GM21390 (cell line): ENCODE data around the gene SERPINH1.
"Not testable (repeated sequence)": the region's sequence is repeated elsewhere in the genome, so short reads cannot be mapped to it uniquely, and the experiment has no call there.

ENCODE experiments used
- ATAC-seq: cut with Tn5 transposase; IDR thresholded peaks from one replicate; pipeline ENCODE4 v1.9.1; 2021; ENCODE audit not compliant: unreplicated experiment

Gene SERPINH1

DNA sequence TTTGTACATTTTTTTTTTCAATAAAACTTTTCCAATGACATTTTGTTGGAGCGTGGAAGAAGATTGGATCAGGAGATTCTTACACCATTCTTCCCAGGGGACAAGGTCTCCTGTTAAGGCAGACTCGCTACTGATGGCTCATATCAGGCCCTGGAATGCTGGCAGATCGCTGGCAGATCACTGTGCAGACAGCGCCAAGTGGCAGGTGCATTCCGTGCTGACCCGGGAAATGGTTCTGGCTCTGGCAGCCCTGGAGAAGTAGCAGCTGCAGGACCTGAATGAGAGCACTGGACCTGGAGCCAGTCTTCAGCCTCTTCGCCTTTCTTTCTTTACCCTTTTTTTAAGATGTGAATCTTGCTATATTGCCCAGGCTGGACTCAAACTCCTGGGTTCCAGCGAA, 10.7 kb downstream of the SERPINH1 start:
- no peak for ATAC-seq

DNA sequence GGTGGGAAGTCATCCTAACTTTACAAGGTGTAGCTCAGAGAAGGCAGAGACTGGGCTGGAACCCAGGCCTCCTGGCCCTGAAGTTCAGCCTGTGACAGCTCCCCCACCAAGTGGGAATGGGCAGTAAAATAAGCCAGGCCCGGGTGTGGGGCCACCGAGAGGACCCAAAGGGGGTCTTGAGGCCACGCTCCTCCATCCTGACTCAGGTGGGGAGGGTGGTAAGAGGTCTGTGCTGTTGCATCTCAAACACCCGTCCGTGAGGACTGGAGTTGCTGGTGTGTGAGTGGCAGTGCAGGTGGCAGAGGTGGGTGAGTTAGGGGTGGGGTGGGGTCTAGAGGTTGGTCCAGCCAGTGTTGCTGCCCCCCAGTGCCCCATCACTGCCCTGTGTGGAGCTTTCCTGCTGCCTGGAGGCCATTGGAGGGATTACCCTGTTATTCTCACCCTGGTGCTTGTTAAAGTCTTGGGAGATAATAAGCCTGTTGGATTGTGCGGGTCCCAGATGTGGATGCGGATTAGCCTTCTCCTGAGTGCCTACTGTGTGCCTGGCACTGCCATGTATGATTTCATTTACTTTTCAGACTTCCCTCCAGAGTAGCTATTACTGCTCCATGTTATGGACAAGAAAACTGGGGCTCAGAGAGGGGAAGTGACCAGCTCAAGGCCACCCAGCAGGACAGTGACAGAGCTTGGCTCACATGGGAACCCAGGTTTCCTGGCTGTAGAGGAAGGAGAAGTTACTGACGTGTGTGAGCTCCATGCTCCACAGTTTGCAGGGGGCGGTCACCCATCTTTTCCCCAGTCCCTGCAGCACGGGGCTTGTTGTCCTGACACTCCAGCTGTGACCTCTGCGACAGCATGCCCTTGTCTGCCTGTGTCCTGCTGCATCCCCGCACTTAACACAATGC, 12.9 kb downstream of the SERPINH1 start:
- no peak for ATAC-seq

DNA sequence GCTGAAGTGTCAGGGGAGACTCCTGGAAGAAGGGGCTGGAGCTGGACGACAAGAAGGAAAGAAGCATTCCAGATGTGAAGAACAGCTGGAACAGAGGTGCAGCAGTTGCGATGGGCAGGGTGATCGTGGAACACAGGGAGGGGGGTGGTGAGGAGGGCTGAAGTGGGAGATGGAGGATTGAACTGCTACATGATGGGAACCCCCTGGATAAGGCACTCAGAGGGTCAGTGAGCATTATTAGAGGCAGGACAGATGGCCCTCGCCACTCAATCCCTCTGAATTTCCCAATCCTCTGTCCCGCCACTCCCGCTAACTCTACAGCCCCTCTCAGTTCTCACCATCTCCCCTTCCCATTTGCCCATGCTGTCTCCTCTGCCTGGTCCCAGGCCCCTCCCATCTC, 14.0 kb downstream of the SERPINH1 start:
- ATAC-seq, result no peak

DNA sequence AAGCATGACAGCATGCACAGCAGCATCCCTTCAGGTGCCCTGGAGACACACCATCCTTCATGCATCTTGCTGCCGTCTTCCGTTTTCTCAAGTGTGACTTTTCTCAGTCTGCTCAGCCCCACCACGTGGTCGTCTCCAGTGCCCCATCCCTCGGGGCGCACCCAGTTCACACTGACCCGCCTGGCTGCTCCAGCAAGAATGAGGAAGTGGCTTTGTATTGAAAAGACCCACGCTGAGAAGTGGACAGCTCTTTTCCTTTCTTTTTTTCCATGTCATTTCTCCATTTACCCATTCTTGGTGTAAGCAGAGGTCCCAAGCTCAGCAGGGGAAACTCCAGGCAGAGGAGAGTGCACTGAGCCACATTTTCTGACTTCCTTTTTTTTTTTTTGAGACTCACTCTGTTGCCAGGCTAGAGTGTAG, 14.5 kb downstream of the SERPINH1 start:
- no peak for ATAC-seq

DNA sequence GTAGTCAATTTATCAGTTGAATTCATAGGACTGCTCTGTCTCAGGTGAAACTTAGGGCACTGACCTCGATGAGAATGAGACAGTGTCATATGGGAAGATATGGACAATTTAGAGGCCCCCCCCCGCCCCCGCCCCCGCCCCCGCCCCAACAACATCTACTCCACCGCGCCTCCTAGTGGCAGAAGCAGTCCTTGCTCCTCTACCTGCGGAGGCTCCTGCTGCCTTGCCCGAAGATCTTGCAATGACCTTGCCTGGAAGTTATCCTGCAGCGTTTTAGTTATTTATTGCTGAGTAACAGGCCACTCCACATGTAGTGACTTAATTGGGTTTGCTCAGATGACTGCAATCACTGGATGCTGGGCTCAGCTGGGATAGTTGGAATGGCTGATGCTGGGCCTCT, 15.2 kb downstream of the SERPINH1 start:
- ATAC-seq, result no peak

DNA sequence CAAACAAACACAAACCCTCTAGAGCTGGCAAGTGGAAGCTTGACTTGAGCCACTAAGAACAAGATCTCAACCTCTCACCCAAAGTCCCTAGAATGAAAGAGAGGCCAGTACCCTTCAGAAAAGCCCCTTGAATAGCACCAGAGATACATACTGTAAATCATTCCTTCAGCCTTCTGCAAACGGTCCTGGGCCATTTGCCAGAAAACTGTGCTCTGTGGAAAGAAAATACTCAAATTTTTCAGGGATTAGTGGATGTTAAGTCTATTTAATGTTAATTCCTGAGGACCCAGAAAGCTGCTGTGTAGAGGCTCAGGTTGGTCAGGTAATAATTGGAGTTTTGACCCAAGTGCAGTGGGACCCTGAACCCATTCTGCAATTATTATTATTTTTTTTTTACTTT, 16.9 kb downstream of the SERPINH1 start:
- no peak for ATAC-seq

DNA sequence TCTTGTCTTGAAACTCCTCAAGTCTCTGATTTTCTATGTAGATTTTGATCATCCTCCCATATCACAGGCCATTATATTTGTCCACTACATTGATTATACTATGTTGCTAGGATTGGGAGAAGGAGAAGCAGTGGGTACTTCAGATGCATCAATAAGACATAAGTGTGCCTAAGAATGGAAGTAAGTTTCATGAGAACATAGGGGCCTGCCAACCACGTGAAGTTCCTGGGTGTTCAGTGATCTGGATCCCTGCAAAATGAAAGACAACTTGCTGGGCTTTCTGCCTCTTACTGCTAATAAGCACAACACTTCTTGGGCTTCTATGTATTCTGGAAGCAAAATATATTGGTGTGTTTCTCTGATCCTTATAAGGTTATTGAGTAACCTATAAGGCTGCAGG, 17.8 kb downstream of the SERPINH1 start:
- no peak for ATAC-seq

DNA sequence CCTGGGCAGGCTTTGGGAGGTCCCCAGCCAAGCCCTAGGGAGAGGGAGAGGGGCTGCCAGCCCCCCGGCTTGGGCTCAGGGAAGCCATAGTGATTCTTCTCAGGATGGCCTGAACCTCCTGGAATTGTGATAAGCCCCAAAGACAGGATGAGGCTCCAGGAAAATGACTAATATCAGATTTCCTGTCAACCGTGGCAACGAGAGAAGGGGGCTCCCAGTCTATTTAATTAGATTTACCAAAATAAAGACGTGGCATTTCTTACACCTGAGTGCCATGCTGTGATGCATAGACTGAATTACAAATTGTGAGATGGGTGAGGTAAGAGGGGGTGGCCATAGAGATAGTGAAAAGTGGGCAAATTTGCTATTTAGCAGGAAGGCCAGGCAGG, 20.4 kb downstream of the SERPINH1 start:
- no peak for ATAC-seq

DNA sequence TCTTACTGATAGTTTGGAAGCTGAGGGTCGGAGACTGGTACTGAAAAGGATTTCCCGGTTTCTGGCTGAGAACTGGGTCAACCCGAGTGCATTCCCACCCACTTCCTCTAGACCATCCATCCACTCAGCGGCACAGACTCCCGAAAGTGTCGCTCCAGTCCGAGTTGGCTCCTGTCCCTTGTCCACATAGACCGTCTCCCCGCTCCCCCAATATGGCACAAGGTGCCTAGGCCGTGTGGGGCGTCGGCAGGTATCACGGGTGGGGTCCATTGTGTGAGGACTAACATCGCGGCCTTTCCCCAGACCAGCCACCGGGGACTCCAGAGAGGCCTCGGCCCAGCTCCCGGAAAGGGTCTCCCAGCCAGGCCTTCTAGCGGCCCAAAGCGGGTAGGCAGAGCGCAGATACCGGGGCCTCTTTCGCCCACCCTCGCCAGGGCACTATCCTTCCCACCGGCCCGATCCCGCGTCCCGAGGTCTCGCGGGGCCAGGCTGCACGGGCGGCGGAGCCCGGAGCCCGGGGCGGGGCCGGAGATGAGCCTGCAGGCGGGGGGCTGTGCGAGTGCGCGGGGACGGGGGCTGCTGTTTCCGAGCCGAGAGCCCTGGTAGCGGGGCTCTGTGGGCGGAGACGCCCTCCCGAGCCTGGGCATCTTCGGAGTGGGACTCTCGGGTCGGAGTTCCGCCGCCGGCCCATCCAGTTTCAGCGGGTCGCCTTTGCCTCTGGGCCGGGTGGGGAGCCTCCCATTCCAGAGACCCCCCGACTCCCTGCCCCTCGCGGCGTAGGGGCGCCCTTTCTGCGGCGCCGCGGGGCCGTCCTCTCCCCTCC, 21.1 kb downstream of the SERPINH1 start:
- ATAC-seq, result peak; percentile 88

DNA sequence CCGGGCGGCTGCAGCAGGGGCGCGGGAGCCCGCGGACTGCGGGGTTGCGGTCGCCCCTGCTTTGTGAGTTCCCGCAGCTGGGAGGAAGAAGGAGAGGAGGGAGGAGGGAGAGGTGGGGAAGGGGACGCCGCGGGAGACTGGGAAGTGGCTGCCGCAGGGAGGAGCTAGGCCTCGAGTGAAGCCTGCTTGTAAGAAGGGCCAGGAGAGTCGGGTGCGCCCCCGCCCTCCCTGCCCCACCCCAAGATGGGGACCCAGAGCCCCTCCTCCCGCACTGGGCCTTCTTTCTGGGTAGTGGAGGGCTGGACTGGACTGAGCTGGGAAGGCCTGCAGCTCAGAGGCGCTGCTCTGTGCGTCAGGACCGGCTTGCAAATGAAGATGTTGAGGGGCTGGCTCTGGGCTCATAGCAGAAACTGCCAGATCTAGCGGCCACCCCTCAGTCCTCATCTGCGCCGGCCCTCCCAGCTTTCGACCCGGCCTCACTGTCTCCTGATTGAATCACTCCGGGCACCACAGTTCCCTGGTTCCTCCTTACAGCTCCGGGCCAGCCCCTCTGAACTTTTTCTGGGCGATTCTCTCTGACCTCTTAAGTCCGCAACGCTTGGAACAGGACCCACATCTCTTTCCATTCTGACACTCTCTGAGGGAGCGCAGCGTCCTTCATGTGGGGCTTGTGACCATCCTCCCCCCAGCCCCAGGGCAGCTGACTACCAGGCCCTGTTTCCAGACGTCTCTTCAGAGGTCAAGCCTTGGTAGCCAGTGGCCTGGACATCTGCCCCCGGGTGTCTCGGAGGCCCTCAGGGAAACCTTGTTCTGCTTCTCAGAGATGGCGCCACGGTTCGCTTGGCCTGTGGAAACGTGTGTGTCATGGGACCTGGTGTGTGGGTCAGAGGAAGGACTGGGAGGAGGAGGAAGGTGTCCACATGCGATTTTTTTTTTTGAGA, 21.9 kb downstream of the SERPINH1 start:
- ATAC-seq, result peak; percentile 5

DNA sequence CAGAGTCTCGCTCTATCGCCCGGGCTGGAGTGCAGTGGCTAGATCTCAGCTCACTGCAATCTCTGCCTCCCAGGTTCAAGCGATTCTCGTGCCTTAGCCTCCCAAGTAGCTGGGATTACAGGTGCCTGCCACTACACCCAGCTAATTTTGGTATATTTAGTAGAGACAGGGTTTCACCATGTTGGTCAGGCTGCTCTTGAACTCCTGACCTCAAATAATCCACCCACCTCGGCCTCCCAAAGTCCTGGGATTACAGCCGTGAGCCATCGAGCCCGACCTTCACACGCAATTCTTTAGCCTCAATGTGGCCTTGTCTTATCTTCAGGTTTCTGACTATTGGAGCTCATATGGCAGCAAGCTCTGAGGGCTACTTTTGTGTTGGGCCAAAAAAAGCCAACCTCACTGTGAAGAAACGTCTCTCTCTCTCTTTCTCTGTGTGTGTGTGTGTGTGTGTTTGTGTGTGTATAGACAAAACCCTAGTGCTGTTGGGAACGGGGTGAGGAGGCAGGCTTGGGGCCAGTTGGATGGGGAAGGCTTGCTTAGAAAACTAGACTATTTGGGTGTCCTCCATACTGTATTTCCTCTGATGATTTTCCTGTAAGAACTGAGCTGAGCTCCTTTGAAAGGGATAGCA, 22.7 kb downstream of the SERPINH1 start:
- ATAC-seq, result not testable (repeated sequence)

DNA sequence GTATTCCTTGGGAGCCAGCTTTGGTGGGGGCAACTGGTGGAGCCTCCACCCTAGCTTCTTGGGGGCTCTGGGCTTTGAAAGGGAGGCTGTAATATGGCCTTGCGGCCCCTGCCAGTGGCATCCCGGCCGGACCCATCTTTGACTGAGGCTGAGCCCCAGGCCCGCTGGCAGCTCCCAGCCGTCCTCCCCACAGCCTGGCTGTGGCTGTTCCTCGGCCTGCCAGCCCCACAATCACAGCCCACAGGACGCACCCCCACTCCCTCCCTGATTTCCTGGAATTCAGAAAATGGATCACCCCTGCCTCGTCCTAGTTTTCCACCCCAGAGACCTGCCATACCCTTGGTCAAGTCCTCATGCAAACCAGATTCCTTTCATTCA, 23.2 kb downstream of the SERPINH1 start:
- no peak for ATAC-seq

DNA sequence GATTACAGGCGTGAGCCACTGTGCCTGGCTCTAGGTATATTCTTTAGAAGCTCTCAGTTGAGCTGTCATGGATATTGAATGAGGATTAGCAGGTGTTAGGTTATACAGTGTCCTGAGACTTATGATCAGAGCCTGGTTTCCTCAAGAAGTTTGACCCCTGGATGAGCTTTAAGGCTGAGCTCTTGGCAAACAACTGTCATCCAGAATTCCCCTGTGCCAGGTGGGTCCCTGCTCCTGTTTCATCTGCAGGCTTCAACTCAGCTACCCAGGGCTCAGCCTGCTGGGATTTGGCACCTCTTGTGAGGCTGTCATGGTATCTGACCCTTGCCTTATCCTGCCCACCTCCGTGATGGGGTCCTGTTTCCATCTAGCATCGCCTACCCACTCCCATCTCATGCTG, 24.3 kb downstream of the SERPINH1 start:
- no peak for ATAC-seq

DNA sequence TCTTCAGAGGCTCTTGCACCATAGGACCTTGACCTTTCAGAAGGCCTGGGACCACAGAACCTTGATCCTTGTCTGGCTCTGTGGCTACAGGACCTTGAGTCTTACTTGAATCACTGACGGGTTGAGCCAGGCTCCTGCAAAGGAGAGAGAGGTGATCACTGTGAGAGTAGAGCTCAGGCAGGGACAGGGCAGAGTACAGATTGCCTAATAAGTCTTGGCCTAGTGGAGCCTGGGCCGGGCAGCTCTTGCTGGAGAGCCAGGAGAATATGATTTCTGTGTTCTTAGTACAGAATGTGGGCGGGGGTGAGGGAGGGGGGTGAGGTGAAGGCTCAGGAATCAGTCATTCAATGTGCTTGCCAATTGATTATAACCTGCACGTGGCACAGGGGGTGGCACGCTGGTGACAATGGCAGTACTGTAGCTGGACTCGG, 26.0 kb downstream of the SERPINH1 start:
- ATAC-seq, result no peak

DNA sequence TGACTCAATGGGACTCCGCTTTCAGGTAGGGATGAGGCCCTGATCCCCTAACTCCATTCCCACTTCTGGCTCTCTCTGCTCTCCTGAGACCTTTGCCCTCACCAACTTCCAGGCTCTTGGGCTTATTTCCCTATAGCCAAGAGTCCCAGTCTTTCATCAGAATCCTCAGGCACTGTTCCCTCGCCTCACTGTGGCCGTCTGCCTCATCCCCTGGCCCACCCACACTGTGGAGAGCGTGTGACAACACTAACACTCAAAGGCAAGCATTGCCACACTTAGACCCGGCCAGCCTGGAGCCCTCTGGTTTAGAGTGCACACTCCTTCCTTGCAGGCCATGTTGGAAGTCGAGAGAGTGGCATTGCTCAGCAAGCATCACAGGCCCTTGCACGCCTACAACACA, 27.0 kb downstream of the SERPINH1 start:
- ATAC-seq, result no peak

DNA sequence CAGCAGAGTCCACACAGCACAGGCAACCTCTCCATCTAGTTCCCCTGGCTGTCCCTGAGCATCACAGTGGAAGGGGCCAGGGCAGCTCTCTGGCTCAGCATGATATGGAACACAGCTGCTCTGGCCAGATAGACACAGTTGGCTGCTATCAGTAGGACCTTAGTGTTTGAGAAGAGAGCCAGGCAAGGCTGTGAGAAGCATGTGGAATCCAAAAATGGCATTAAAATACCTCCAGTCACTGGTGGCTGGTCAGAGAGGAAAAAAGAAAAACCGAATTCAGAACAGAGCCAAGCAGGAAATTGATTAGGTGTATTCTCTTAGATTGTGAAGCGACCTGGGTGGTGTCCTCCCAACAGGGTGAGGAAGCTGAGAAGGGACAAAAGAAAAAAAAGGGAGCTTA, 27.9 kb downstream of the SERPINH1 start:
- ATAC-seq, result no peak

DNA sequence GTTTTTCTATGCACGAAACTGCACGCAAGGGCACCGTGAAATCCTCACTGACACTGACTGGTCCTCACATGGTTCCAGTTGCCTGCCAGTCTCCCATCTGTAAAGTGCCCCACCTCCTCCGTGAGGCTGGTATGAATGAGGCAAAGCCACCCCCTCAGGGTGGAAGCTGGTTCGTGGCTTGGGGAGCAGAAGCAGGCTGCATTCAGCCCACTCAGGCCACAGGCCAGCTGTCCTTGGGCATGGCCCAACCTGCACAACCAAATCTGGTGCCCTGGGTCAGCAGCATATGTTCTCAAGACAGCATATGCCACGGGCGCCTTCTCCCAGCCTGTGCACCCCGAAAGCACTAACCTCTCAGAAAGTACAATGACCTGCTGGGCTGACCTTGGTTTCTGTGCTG, 29.3 kb downstream of the SERPINH1 start:
- ATAC-seq, result no peak

DNA sequence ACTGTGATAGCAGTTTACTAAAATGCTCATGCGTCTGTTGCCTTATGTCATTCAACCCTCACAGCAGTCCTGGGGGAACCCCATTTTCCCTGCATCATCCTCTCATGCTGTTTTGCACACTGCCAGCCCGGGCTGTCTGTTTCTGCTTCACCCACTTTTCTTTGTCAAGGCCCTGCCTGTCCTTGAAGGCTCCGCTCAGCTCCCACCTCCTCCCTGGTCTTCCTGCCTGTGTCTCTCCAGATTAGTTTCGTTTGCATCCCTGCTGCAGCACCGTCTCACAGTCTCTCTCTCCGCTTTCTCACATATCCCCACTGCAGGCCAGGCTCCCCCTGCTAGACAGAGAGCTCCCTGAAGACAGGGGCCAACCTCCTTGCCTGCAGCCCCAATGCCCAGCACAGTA, 29.9 kb downstream of the SERPINH1 start:
- no peak for ATAC-seq

DNA sequence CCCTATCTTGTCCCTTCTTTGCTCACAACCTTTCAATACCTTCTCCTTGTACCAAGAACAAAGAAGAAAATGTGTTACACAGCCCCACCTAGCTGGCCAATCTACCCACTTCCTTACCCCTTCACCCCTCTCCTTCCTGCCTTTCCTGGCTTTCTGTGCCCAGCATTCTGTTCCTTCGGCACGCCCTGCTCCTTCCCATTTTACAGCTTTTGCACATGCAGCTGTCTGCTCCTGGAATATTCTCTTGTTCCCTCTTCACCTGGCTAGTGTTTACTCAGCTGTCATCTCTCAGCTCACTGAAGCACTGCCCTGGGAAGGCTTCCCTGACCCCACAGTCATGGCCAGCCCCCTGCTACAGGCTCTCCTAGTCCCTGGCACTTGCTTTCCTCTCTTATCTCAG, 30.7 kb downstream of the SERPINH1 start:
- no peak for ATAC-seq

DNA sequence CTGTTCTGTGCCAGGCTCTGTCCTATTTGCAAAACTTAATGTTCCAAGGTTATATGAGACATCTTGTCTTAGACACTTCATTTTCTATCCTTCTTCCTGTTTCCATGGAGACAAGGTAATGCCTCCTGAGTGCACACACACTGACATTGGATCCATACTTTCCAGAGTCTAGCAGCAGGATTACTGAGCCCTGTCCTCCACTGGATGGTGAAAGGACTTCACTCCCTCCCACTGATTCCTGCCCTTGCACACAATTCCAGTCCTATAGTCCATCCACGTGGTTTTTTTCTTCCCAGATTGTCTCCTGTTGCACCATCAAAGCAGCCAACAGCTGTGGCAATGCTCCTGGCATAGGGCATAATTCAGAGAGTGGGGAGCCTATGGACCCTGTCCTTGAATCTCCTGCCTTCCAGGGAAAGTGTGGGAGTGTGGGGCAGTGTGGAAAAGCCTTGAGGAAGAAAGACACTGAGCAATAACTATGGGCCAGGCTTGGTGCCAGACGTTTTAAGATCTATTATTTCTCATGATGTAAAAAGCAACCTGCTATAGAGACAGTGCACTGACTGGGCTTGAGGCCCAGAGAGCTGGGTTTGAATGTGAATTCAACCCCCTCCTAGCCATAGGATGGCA, 31.3 kb downstream of the SERPINH1 start:
- ATAC-seq, result no peak
